PFSK-1 (cell line): Measurements from ENCODE around the gene NOTCH2.

Experiments used
- POLR2AphosphoS5 ChIP-seq: IDR thresholded peaks from 2 replicates; pipeline ENCODE4 v1.6.1; 2012; ENCODE audit warnings: low read depth, mild to moderate bottlenecking, control low read depth, low read length, moderate library complexity
- SIN3A ChIP-seq: IDR thresholded peaks from 2 replicates; pipeline ENCODE4 v1.6.1; 2012; ENCODE audit warnings: mild to moderate bottlenecking, low read length, moderate library complexity, borderline replicate concordance; ENCODE audit not compliant: insufficient read depth
- TAF1 ChIP-seq: IDR thresholded peaks from 2 replicates; pipeline ENCODE4 v1.6.1; 2012; ENCODE audit warnings: low read length, control low read depth, borderline replicate concordance; ENCODE audit not compliant: insufficient read depth
- TF ChIP-seq, protein P1 (sequence below), 2 experiments: IDR thresholded peaks; 2 replicates each; pipeline versions ENCODE4 v1.6.1 to v1.8.0; 2011 to 2012; ENCODE audit warnings: low read depth in 2 of 2, low read length in 2 of 2, control low read depth in 1 of 2, inconsistent platforms in 1 of 2, mild to moderate bottlenecking in 1 of 2, moderate library complexity in 1 of 2; ENCODE audit not compliant: insufficient read depth in 1 of 2

DNA sequence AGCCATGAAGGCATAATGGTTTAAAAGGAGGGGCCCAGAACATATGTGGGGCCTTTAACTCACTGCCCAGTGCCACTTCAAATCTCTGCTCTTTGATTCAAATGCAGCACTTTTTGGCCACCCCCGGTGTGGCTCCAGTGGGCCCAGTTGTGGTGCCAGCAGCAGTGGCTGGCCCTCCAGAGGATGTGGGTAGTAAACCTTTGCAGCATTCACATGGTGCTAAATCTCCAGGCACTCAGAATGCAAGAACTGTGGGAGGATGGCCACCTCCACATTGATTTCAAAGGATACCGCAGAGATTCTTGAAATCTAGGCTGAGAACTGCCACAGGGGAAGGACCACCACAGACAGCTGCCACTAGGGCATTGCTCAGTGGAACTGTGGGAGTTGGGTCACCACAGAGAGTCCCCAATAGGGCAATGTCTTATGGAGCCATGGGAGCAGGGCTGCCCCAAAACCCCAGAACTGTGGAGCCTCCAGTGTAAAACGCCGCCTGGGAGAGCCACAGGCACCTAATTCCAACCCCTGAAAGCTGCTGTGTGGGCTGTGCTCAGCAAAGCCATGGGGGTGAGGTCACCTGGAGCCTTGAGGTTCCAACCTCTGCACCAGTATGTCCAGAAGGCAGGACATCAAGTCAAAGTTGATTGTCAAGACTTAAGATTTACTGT, 166.6 kb downstream of the NOTCH2 start:
- TF ChIP-seq, protein P1, sequence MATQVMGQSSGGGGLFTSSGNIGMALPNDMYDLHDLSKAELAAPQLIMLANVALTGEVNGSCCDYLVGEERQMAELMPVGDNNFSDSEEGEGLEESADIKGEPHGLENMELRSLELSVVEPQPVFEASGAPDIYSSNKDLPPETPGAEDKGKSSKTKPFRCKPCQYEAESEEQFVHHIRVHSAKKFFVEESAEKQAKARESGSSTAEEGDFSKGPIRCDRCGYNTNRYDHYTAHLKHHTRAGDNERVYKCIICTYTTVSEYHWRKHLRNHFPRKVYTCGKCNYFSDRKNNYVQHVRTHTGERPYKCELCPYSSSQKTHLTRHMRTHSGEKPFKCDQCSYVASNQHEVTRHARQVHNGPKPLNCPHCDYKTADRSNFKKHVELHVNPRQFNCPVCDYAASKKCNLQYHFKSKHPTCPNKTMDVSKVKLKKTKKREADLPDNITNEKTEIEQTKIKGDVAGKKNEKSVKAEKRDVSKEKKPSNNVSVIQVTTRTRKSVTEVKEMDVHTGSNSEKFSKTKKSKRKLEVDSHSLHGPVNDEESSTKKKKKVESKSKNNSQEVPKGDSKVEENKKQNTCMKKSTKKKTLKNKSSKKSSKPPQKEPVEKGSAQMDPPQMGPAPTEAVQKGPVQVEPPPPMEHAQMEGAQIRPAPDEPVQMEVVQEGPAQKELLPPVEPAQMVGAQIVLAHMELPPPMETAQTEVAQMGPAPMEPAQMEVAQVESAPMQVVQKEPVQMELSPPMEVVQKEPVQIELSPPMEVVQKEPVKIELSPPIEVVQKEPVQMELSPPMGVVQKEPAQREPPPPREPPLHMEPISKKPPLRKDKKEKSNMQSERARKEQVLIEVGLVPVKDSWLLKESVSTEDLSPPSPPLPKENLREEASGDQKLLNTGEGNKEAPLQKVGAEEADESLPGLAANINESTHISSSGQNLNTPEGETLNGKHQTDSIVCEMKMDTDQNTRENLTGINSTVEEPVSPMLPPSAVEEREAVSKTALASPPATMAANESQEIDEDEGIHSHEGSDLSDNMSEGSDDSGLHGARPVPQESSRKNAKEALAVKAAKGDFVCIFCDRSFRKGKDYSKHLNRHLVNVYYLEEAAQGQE (IDR thresholded peaks at IDR 0.05; ENCODE audit: insufficient read depth in 1 of 2, low read depth in 2 of 2, low read length in 2 of 2): no peak
- TF ChIP-seq POLR2AphosphoS5 (no peak), TAF1 (no peak), SIN3A (no peak)
